Glutamatergic neuron (in vitro differentiated cells): Measurements from ENCODE around the gene SURF2. TPM values are rescaled to one million over a fixed set of nuclear protein-coding genes. Genes with fewer than 3 reads are reported as not detected.
A peak's percentile ranks its signal among the peaks of the same experiment; 100 is the strongest.
"Not testable (repeated sequence)": the region's sequence is repeated elsewhere in the genome, so short reads cannot be mapped to it uniquely, and the experiment has no call there.

Source experiments
- DNase-seq: peaks from one replicate; pipeline ENCODE4 v3.0.0; 2022
- H3K27ac Mint-ChIP-seq: one replicate; pipeline ENCODE4 v1.8.0; 2020; ENCODE audit warnings: mild to moderate bottlenecking, mixed read lengths, inconsistent platforms; ENCODE audit not compliant: unreplicated experiment
- H3K27me3 Mint-ChIP-seq: one replicate; pipeline ENCODE4 v1.8.0; 2020; ENCODE audit warnings: mild to moderate bottlenecking, moderate library complexity, mixed read lengths, inconsistent platforms; ENCODE audit not compliant: unreplicated experiment
- H3K36me3 Mint-ChIP-seq: one replicate; pipeline ENCODE4 v1.8.0; 2020; ENCODE audit warnings: mild to moderate bottlenecking, mixed read lengths, inconsistent platforms; ENCODE audit not compliant: unreplicated experiment
- H3K4me1 Mint-ChIP-seq: one replicate; pipeline ENCODE4 v1.8.0; 2020; ENCODE audit warnings: mild to moderate bottlenecking, low read depth, mixed read lengths, inconsistent platforms; ENCODE audit not compliant: unreplicated experiment
- H3K4me3 Mint-ChIP-seq: one replicate; pipeline ENCODE4 v1.8.0; 2020; ENCODE audit warnings: mild to moderate bottlenecking, mixed read lengths, inconsistent platforms; ENCODE audit not compliant: unreplicated experiment
- H3K9me3 Mint-ChIP-seq: one replicate; pipeline ENCODE4 v1.8.0; 2020; ENCODE audit warnings: mild to moderate bottlenecking, moderate library complexity, mixed read lengths, inconsistent platforms; ENCODE audit not compliant: unreplicated experiment
- CTCF ChIP-seq: fragments of 200-600 bp; sonication (generic); IDR thresholded peaks from one replicate; pipeline ENCODE4 v1.5.0; 2021; ENCODE audit not compliant: partially characterized antibody, unreplicated experiment
- total RNA-seq: library from RNA; stranded (reverse); fragmentation: NEBNext Ultra II Directional; extraction: Animal tissue kit (Norgen Biotek cat#: 25700); gene quantifications from one replicate; pipeline ENCODE4 v1.2.1, GENCODE V29; 2021; ENCODE audit not compliant: unreplicated experiment

The SURF2 gene
- total RNA-seq, 1 donor from 2014 or later = 24.0 TPM

- H3K4me3 Mint-ChIP-seq = peak overlapping the region; percentile 94
- H3K27me3 Mint-ChIP-seq = peaks cover 3% of the 10 kb centered on the region
- H3K27ac Mint-ChIP-seq = peak overlapping the region; percentile 94
- DNase-seq = no peak
- TF ChIP-seq CTCF = no peak
- H3K36me3 Mint-ChIP-seq = no peaks in the 10 kb centered on the region
- peaks cover 3% of the 10 kb centered on the region for H3K9me3 Mint-ChIP-seq
- peaks cover 12% of the 10 kb centered on the region for H3K4me1 Mint-ChIP-seq
Measured at GRCh38 chr9:133375116-133375723, 18.9 kb downstream of the SURF2 start.

GRCh38 chr9:133375724-133376654 lies 19.6 kb downstream of the SURF2 start, which contains the start of the genes STKLD1 and SURF4:
Gene STKLD1, plus strand, starts transcription at chr9:133376366. Its CDS starts 108 bp downstream, at chr9:133376474.
Gene SURF4, minus strand, starts transcription at chr9:133376060. Its CDS starts 91 bp downstream, at chr9:133375969.
- H3K36me3 Mint-ChIP-seq = no peaks in the 10 kb centered on the region
- peak within 1 kb of the TSS; percentile 94 for H3K4me3 Mint-ChIP-seq
- TF ChIP-seq CTCF = peak; percentile 17
- peak; percentile 97 for DNase-seq
- peaks cover 6% of the 10 kb centered on the region for H3K4me1 Mint-ChIP-seq
- peaks cover 3% of the 10 kb centered on the region for H3K9me3 Mint-ChIP-seq
- H3K27me3 Mint-ChIP-seq = peaks cover 3% of the 10 kb centered on the region
- peak within 1 kb of the TSS; percentile 94 for H3K27ac Mint-ChIP-seq

- peak overlapping the region; percentile 72 for H3K4me3 Mint-ChIP-seq
- H3K27ac Mint-ChIP-seq, H3K27me3 Mint-ChIP-seq, DNase-seq, H3K4me1 Mint-ChIP-seq, H3K36me3 Mint-ChIP-seq, H3K9me3 Mint-ChIP-seq: not testable (repeated sequence)
Measured at GRCh38 chr9:133377280-133377679, 20.9 kb downstream of the SURF2 start.

- Mint-ChIP-seq H3K4me1 (no peaks in the 10 kb centered on the region), H3K27me3 (peaks cover 3% of the 10 kb centered on the region), H3K4me3 (no peak overlapping the region), H3K9me3 (peaks cover 3% of the 10 kb centered on the region), H3K36me3 (no peaks in the 10 kb centered on the region), H3K27ac (peak overlapping the region; percentile 17)
- no peak for TF ChIP-seq CTCF
- no peak for DNase-seq
Measured at GRCh38 chr9:133377721-133378216, 21.4 kb downstream of the SURF2 start.

GRCh38 chr9:133378408-133378962 lies 22.1 kb downstream of the SURF2 start:
- peak overlapping the region; percentile 17 for H3K27ac Mint-ChIP-seq
- H3K27me3 Mint-ChIP-seq = peaks cover 3% of the 10 kb centered on the region
- no peak overlapping the region for H3K4me3 Mint-ChIP-seq
- H3K4me1 Mint-ChIP-seq = no peaks in the 10 kb centered on the region
- DNase-seq = no peak
- TF ChIP-seq CTCF = no peak
- H3K36me3 Mint-ChIP-seq = no peaks in the 10 kb centered on the region
- H3K9me3 Mint-ChIP-seq = peaks cover 3% of the 10 kb centered on the region
